DOHH2 (cell line): ENCODE results near the gene DEPDC1.

ENCODE experiments used
- EZH2phosphoT487 ChIP-seq: fragments of 200-600 bp; sonication (generic); IDR thresholded peaks from 2 replicates; pipeline ENCODE4 v1.6.1; 2017; ENCODE audit warnings: borderline replicate concordance, mild to moderate bottlenecking, antibody characterized with exemption, low read length, moderate library complexity, mixed read lengths
- TF ChIP-seq, protein P1 (sequence below): fragments of 200-600 bp; sonication (generic); IDR thresholded peaks from one replicate; pipeline ENCODE4 v1.5.1; 2014; ENCODE audit warnings: antibody characterized with exemption, mild to moderate bottlenecking, low read depth, low read length; ENCODE audit not compliant: poor library complexity, severe bottlenecking

DNA sequence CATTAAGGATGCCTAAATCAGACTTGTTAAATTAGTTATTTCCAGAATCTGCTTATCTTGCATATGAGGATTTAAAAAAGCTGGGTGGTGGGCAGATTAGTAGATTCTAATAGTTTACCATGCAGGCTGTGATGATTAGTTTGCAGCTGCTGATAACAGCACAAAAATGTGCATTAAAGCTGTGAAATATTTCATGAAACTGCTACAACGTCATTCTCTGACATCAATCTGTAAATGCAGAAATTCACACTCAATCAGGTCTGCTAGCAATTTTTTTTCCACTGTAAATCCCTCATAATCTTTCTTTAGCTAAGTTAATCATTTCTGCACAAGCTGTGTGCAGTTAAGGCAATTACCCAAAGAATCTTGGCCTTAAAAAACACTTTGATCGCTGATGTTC, 37.8 kb downstream of the DEPDC1 start:
- TF ChIP-seq, protein P1, sequence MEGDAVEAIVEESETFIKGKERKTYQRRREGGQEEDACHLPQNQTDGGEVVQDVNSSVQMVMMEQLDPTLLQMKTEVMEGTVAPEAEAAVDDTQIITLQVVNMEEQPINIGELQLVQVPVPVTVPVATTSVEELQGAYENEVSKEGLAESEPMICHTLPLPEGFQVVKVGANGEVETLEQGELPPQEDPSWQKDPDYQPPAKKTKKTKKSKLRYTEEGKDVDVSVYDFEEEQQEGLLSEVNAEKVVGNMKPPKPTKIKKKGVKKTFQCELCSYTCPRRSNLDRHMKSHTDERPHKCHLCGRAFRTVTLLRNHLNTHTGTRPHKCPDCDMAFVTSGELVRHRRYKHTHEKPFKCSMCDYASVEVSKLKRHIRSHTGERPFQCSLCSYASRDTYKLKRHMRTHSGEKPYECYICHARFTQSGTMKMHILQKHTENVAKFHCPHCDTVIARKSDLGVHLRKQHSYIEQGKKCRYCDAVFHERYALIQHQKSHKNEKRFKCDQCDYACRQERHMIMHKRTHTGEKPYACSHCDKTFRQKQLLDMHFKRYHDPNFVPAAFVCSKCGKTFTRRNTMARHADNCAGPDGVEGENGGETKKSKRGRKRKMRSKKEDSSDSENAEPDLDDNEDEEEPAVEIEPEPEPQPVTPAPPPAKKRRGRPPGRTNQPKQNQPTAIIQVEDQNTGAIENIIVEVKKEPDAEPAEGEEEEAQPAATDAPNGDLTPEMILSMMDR, result no peak
- TF ChIP-seq EZH2phosphoT487, result no peak
